Measurements from ENCODE around the gene TDRD12. TPM values are rescaled to one million over a fixed set of nuclear protein-coding genes. Genes with fewer than 3 reads are reported as not detected.

The TDRD12 gene
- polyA plus RNA-seq, 3 donors = 0.05 TPM; not detected in 2

DNA sequence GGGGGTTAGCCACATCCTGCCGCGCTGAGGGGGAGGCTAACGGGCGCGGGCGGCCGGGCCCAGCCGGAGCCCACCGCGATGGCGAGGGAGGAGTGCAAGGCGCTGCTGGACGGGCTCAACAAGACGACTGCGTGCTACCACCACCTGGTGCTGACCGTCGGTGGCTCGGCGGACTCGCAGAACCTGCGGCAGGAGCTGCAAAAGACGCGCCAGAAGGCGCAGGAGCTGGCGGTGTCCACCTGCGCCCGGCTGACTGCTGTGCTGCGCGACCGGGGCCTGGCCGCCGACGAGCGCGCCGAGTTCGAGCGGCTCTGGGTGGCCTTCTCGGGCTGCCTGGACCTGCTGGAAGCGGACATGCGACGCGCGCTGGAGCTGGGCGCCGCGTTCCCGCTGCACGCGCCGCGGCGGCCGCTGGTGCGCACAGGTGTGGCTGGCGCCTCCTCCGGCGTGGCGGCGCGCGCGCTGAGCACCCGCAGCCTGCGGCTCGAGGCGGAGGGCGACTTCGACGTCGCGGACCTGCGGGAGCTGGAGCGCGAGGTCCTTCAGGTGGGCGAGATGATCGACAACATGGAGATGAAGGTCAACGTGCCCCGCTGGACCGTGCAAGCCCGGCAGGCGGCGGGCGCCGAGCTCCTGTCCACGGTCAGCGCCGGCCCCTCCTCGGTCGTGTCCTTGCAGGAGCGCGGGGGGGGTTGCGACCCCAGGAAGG is 43.2 kb upstream of the TDRD12 start:
- no peak overlapping the region for H3K27ac ChIP-seq (ENCODE audit: low read depth in 1 of 2, low read length in 2 of 2)
- H2AFZ ChIP-seq (ENCODE audit: insufficient read depth, low read depth, low read length, poor library complexity, severe bottlenecking) = peak overlapping the region; percentile 94
- peaks cover 31% of the 10 kb centered on the region for H4K20me1 ChIP-seq (ENCODE audit: insufficient read depth, low read length)
- intact Hi-C loops (cut with micrococcal nuclease) = loop anchor here (10.0 kb wide), 1 partner anchor 272 kb away; the partner anchor contains the start of gene DPY19L3 (in 2 of the 2)
- H3K79me2 ChIP-seq (ENCODE audit: insufficient read depth, low read length) = peaks cover 35% of the 10 kb centered on the region
- whole genome bisulfite sequencing (ENCODE audit: insufficient coverage) = 5% methylated on average over 93 of the region's 93 CpGs
- Mint-ChIP-seq H3K4me3 (peak overlapping the region; percentile 79 to 86), H3K36me3 (peaks cover 5 to 10% of the 10 kb centered on the region in 2 donors), H3K27ac (no peak overlapping the region), H3K4me1 (peaks cover 42% of the 10 kb centered on the region), H3K27me3 (ENCODE audit: low read depth in 3 of 3) (peaks cover 33 to 45% (median 37%) of the 10 kb centered on the region in 3 donors), H3K9me3 (peaks cover 0 to 9% (median 0%) of the 10 kb centered on the region in 7 donors)
- H3K9ac ChIP-seq (ENCODE audit: insufficient read depth, low read length, poor library complexity, severe bottlenecking) = no peak overlapping the region
- TF ChIP-seq, protein P1, sequence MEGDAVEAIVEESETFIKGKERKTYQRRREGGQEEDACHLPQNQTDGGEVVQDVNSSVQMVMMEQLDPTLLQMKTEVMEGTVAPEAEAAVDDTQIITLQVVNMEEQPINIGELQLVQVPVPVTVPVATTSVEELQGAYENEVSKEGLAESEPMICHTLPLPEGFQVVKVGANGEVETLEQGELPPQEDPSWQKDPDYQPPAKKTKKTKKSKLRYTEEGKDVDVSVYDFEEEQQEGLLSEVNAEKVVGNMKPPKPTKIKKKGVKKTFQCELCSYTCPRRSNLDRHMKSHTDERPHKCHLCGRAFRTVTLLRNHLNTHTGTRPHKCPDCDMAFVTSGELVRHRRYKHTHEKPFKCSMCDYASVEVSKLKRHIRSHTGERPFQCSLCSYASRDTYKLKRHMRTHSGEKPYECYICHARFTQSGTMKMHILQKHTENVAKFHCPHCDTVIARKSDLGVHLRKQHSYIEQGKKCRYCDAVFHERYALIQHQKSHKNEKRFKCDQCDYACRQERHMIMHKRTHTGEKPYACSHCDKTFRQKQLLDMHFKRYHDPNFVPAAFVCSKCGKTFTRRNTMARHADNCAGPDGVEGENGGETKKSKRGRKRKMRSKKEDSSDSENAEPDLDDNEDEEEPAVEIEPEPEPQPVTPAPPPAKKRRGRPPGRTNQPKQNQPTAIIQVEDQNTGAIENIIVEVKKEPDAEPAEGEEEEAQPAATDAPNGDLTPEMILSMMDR (IDR thresholded peaks at IDR 0.05) = no peak
- no peaks in the 10 kb centered on the region for H3K36me3 ChIP-seq (replicated peaks in 1 of 2; ENCODE audit: control insufficient read depth in 1 of 2, insufficient read depth in 2 of 2, low read length in 2 of 2)
- peaks cover 0 to 6% of the 10 kb centered on the region in 2 donors for H3K9me3 ChIP-seq (replicated peaks in 1 of 2; ENCODE audit: control insufficient read depth in 1 of 2, insufficient read depth in 1 of 2, low read length in 2 of 2)
- peak overlapping the region; percentile 43 to 95 (median 87) for H3K4me3 ChIP-seq (replicated peaks in 1 of 3; ENCODE audit: low read depth in 2 of 3, low read length in 3 of 3)
- no peak for DNase-seq
- H3K4me2 ChIP-seq (replicated peaks; ENCODE audit: extremely low read depth, low read length, poor library complexity, severe bottlenecking) = peak overlapping the region; percentile 94
- peaks cover 21 to 29% of the 10 kb centered on the region in 2 donors for H3K27me3 ChIP-seq (ENCODE audit: control insufficient read depth in 2 of 2, insufficient read depth in 2 of 2, low read length in 2 of 2)
- peaks cover 37 to 52% of the 10 kb centered on the region in 2 donors for H3K4me1 ChIP-seq (ENCODE audit: control insufficient read depth in 1 of 2, insufficient read depth in 2 of 2, low read length in 2 of 2)

DNA sequence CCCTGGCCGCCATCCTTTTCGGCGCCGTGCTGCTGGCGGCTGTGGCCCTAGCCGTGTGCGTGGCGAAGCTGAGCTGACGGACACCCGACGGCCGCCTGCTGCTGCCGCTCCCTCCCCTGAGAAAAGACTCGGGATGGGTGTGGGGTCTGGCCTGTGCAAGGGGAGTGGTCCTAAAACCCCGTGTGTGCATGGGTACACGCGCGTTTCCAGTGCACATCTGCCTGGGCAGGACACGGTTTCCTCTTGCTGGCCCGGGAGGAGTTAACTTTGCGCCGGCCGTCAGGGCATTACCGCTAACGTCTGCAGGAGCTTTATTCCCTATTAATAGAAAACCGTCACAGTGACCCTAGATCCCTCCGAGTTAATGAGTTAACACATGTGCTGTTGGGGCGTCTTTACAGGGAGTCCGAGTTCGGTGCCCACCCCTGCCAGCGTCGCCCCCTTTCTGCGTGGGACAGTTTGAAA is 42.6 kb upstream of the TDRD12 start:
- intact Hi-C loops (cut with micrococcal nuclease) = loop anchor here (10.0 kb wide), 1 partner anchor 272 kb away; the partner anchor contains the start of gene DPY19L3 (in 2 of the 2)
- H3K4me1 Mint-ChIP-seq = peaks cover 36% of the 10 kb centered on the region
- TF ChIP-seq, protein P1 (IDR thresholded peaks at IDR 0.05) = no peak
- no peak overlapping the region for H3K27ac ChIP-seq (ENCODE audit: low read depth in 1 of 2, low read length in 2 of 2)
- DNase-seq = no peak
- peaks cover 32 to 47% of the 10 kb centered on the region in 2 donors for H3K4me1 ChIP-seq (ENCODE audit: control insufficient read depth in 1 of 2, insufficient read depth in 2 of 2, low read length in 2 of 2)
- no peak overlapping the region for H3K9ac ChIP-seq (ENCODE audit: insufficient read depth, low read length, poor library complexity, severe bottlenecking)
- peaks cover 33 to 45% (median 37%) of the 10 kb centered on the region in 3 donors for H3K27me3 Mint-ChIP-seq (ENCODE audit: low read depth in 3 of 3)
- peaks cover 25% of the 10 kb centered on the region for H4K20me1 ChIP-seq (ENCODE audit: insufficient read depth, low read length)
- peak overlapping the region; percentile 48 to 84 for H3K4me3 Mint-ChIP-seq
- peaks cover 0 to 9% (median 0%) of the 10 kb centered on the region in 7 donors for H3K9me3 Mint-ChIP-seq
- H3K27ac Mint-ChIP-seq = no peak overlapping the region
- peaks cover 0 to 6% of the 10 kb centered on the region in 2 donors for H3K9me3 ChIP-seq (replicated peaks in 1 of 2; ENCODE audit: control insufficient read depth in 1 of 2, insufficient read depth in 1 of 2, low read length in 2 of 2)
- peak overlapping the region; percentile 94 for H2AFZ ChIP-seq (ENCODE audit: insufficient read depth, low read depth, low read length, poor library complexity, severe bottlenecking)
- WGBS (ENCODE audit: insufficient coverage) = 19% methylated on average over 26 of the region's 33 CpGs
- no peaks in the 10 kb centered on the region for H3K36me3 ChIP-seq (replicated peaks in 1 of 2; ENCODE audit: control insufficient read depth in 1 of 2, insufficient read depth in 2 of 2, low read length in 2 of 2)
- H3K27me3 ChIP-seq (ENCODE audit: control insufficient read depth in 2 of 2, insufficient read depth in 2 of 2, low read length in 2 of 2) = peaks cover 21 to 29% of the 10 kb centered on the region in 2 donors
- H3K4me2 ChIP-seq (replicated peaks; ENCODE audit: extremely low read depth, low read length, poor library complexity, severe bottlenecking) = peak overlapping the region; percentile 94
- peak overlapping the region in 1 of 3 experiments; percentile 95 for H3K4me3 ChIP-seq (replicated peaks in 1 of 3; ENCODE audit: low read depth in 2 of 3, low read length in 3 of 3)
- peaks cover 5 to 10% of the 10 kb centered on the region in 2 donors for H3K36me3 Mint-ChIP-seq
- H3K79me2 ChIP-seq (ENCODE audit: insufficient read depth, low read length) = peaks cover 30% of the 10 kb centered on the region
